Measurements from ENCODE around the gene NRF1. TPM values are rescaled to one million over a fixed set of nuclear protein-coding genes. Genes with fewer than 3 reads are reported as not detected.
"Not testable (repeated sequence)": the region's sequence is repeated elsewhere in the genome, so short reads cannot be mapped to it uniquely, and the experiment has no call there.

The NRF1 gene
- total RNA-seq, 1 donor: 23.7 TPM

- DNase-seq (ENCODE audit: low read depth in 2 of 3, low spot score in 2 of 3): no peak
Measured at GRCh38 chr7:129643550-129644170, 32.1 kb downstream of the NRF1 start.

GRCh38 chr7:129644634-129645230 is 33.2 kb downstream of the NRF1 start:
- peak in 2 of 3 donors; percentile 42 to 67 for DNase-seq (ENCODE audit: low read depth in 2 of 3, low spot score in 2 of 3)

- no peak for DNase-seq (ENCODE audit: low read depth in 2 of 3, low spot score in 2 of 3)
Measured at GRCh38 chr7:129646369-129647021, 35.0 kb downstream of the NRF1 start.

- DNase-seq (ENCODE audit: low read depth in 2 of 3, low spot score in 2 of 3): no peak
Measured at GRCh38 chr7:129649128-129649690, 37.7 kb downstream of the NRF1 start.

GRCh38 chr7:129650056-129650758 is 38.7 kb downstream of the NRF1 start:
- no peak for DNase-seq (ENCODE audit: low read depth in 2 of 3, low spot score in 2 of 3)

GRCh38 chr7:129652914-129653313 is 41.4 kb downstream of the NRF1 start:
- no peak for DNase-seq (ENCODE audit: low read depth in 2 of 3, low spot score in 2 of 3)

GRCh38 chr7:129655811-129656210 is 44.3 kb downstream of the NRF1 start:
- DNase-seq (ENCODE audit: low read depth in 2 of 3, low spot score in 2 of 3): no peak

GRCh38 chr7:129657363-129657762 is 45.8 kb downstream of the NRF1 start:
- no peak for DNase-seq (ENCODE audit: low read depth in 2 of 3, low spot score in 2 of 3)

- not testable (repeated sequence) for DNase-seq (ENCODE audit: low read depth in 2 of 3, low spot score in 2 of 3)
Measured at GRCh38 chr7:129659907-129660306, 48.4 kb downstream of the NRF1 start.

- DNase-seq (ENCODE audit: low read depth in 2 of 3, low spot score in 2 of 3): no peak
Measured at GRCh38 chr7:129661645-129662182, 50.2 kb downstream of the NRF1 start.

GRCh38 chr7:129663240-129663639 is 51.7 kb downstream of the NRF1 start:
- DNase-seq (ENCODE audit: low read depth in 2 of 3, low spot score in 2 of 3): not testable (repeated sequence)

GRCh38 chr7:129664029-129665012 is 52.8 kb downstream of the NRF1 start:
- DNase-seq (ENCODE audit: low read depth in 2 of 3, low spot score in 2 of 3): peak in 2 of 3 donors; percentile 52 to 79

GRCh38 chr7:129665013-129665401 is 53.5 kb downstream of the NRF1 start:
- peak in 1 of 3 donors; percentile 14 for DNase-seq (ENCODE audit: low read depth in 2 of 3, low spot score in 2 of 3)

GRCh38 chr7:129667116-129667515 is 55.6 kb downstream of the NRF1 start:
- no peak for DNase-seq (ENCODE audit: low read depth in 2 of 3, low spot score in 2 of 3)

GRCh38 chr7:129667551-129667950 is 56.0 kb downstream of the NRF1 start:
- no peak for DNase-seq (ENCODE audit: low read depth in 2 of 3, low spot score in 2 of 3)

- no peak for DNase-seq (ENCODE audit: low read depth in 2 of 3, low spot score in 2 of 3)
Measured at GRCh38 chr7:129669901-129670300, 58.4 kb downstream of the NRF1 start.

GRCh38 chr7:129670656-129671055 is 59.1 kb downstream of the NRF1 start:
- no peak for DNase-seq (ENCODE audit: low read depth in 2 of 3, low spot score in 2 of 3)

GRCh38 chr7:129671266-129671665 is 59.7 kb downstream of the NRF1 start:
- DNase-seq (ENCODE audit: low read depth in 2 of 3, low spot score in 2 of 3): no peak

- DNase-seq (ENCODE audit: low read depth in 2 of 3, low spot score in 2 of 3): not testable (repeated sequence)
Measured at GRCh38 chr7:129674475-129674874, 63.0 kb downstream of the NRF1 start.

GRCh38 chr7:129675521-129675920 is 64.0 kb downstream of the NRF1 start:
- DNase-seq (ENCODE audit: low read depth in 2 of 3, low spot score in 2 of 3): no peak

Data from hematopoietic multipotent progenitor cell (in vitro differentiated cells).